ENCODE results near the gene FGD1.

FGD1 gene

DNA sequence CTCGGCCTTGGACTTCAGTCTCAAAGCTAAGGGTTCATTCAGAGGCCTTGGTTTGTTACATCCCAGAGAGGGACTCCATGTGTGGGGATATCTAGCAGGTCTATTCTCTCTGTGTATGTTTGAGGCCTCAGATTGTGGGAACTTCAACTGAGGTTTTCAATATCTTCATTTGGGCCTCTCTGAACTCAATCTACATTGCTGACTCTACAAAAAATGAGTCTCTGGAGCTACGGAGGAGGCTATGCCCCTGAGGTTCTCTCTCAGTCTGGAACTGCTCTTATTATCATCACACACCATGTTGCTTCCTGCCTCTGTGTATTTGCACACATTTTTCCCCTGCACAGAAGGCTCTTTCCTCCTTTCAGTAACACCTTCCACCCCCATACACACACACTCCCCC lies 60.9 kb downstream of the FGD1 start:
- DNase-seq (ENCODE audit: low read depth): no peak
- TF ChIP-seq, protein P1, sequence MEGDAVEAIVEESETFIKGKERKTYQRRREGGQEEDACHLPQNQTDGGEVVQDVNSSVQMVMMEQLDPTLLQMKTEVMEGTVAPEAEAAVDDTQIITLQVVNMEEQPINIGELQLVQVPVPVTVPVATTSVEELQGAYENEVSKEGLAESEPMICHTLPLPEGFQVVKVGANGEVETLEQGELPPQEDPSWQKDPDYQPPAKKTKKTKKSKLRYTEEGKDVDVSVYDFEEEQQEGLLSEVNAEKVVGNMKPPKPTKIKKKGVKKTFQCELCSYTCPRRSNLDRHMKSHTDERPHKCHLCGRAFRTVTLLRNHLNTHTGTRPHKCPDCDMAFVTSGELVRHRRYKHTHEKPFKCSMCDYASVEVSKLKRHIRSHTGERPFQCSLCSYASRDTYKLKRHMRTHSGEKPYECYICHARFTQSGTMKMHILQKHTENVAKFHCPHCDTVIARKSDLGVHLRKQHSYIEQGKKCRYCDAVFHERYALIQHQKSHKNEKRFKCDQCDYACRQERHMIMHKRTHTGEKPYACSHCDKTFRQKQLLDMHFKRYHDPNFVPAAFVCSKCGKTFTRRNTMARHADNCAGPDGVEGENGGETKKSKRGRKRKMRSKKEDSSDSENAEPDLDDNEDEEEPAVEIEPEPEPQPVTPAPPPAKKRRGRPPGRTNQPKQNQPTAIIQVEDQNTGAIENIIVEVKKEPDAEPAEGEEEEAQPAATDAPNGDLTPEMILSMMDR (conservative IDR thresholded peaks at IDR 0.05; ENCODE audit: low read depth, low read length): no peak
- no peak overlapping the region for H3K4me3 ChIP-seq (ENCODE audit: low read length)

DNA sequence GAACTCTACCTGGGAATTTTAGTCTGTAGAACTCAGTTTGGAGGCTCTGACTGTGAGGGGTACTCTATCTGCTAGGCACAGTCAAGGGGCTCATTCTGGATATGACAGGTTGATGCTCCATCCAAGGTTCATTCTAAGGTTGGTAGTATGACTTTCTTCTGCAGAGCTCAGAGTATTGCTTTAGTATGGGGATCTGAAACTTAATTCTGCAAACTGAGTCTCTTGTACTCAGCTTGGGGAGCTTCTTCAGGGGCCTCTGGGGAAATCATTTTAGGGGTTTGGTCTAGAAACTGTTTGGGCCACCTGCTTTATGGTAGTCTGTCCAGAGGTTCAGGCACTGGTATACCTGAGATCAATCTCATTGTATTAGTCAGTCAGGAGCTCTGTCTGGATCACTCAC lies 65.5 kb downstream of the FGD1 start:
- no peak overlapping the region for H3K4me3 ChIP-seq (ENCODE audit: low read length)
- DNase-seq (ENCODE audit: low read depth): no peak
- TF ChIP-seq, protein P1 (conservative IDR thresholded peaks at IDR 0.05; ENCODE audit: low read depth, low read length): no peak

DNA sequence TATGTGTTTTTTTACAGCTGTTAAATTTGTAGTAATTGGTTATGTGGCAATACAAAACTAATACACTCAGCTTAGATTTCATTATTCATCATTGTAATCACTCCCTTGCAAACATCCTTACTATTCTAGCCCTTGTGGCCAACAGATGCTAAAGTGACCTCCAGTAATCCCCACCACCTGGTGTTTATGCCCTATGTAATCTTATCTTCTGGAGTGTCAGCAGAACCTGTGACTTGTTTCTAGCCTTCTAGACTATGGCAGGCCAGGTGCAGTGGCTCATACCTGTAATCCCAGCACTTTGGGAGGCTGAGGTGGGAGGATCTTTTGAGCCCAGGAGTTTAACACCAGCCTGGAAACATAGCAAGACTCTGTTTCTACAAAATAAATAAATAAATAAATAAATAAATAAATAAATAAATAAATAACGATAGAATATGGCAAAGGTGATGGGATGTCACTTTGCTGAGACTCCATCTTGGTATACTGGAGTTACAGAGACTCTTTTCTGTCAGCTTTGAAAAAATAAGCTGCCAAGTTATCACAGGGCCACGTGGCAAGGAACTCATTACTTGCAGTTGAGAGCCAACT lies 68.1 kb downstream of the FGD1 start:
- no peak overlapping the region for H3K4me3 ChIP-seq (ENCODE audit: low read length)
- no peak for DNase-seq (ENCODE audit: low read depth)
- TF ChIP-seq, protein P1 (conservative IDR thresholded peaks at IDR 0.05; ENCODE audit: low read depth, low read length): no peak

DNA sequence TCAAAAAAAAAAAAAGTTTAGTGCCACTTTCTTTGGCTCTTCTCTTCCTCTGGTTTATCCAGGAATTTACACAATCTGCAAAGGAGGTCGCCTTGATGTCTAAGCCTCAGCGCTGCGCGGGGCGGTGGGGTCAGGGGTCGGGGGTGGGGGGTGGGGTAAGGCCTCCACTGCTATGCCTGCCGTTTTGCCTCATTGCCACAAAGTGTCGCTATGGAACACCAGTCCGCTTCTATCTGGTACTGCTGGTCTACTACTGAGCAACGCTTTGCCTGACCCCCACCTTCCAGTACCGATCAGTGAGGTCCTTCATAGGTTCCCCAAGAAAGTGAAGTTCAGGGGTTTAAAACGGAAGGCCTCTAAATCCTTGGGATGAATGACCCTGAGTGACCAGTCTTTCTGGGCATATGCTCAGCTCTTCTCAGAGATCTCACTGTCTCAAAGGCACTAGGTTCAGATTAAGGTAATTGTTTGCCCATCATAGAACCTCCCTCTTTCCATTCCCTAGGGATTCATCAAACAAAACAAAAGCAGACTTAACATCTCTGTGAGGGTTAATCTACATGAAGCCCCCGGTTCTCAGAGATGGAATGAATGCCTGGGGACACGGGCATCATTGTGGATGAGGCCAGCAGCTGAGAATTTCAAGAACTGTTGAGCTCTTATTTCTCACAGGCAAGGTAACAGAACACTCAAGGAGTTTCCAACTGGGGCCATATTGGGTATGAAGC lies 72.7 kb downstream of the FGD1 start:
- no peak for DNase-seq (ENCODE audit: low read depth)
- TF ChIP-seq, protein P1 (conservative IDR thresholded peaks at IDR 0.05; ENCODE audit: low read depth, low read length): no peak
- H3K4me3 ChIP-seq (ENCODE audit: low read length): no peak overlapping the region

DNA sequence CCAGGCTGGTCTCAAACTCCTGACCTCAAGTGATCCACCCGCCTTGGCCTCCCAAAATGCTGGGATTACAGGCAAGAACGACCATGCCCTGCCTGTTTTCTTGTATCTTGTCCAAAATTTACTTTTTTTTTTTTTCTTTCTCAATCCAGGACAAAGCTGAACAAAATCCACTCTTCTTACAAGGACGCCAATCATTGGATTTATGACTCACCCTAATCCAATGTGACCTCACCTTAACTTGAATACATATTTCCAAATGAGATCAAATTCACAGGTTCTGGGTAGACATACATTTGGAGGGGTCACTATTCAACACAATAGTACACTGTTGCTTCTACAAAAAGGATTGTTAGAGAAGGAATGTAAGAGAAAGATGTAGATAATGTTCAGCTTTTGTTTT lies 73.9 kb downstream of the FGD1 start:
- no peak overlapping the region for H3K4me3 ChIP-seq (ENCODE audit: low read length)
- DNase-seq (ENCODE audit: low read depth): peak; percentile 3
- TF ChIP-seq, protein P1 (conservative IDR thresholded peaks at IDR 0.05; ENCODE audit: low read depth, low read length): no peak

DNA sequence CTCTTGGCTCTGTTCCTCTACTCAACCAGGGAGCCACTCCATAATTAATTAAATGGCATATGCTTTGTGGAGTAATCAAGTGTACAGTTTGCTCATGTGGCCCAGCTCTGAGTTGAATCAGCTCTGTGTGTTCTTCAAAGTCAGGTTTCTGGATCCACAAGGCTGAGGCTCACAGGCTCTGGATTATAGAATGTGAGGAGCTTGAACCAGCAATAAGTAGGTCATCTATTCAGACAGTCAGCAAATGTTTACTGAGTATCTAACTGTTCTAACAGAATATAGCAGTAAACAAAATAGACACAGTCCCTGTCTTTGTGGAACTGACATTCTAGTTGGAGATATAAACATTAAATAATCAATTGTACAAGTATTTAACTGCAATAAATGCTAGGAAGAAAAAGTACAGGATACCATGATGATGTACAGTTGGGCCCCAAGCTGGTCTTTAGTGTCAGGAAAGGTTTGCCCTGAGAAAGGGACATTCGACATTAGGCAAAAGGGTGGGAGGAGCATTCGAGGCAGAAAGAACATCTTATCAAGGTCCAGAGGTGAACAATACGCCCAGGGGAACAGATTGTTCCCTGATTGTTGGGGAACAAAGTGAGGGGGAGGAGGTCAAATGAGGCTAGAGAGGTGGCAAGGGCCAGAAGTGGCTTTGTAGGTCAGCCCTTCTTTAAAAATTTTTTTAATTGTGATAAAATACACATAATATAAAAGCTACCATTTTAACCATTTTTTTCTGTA lies 76.3 kb downstream of the FGD1 start:
- H3K4me3 ChIP-seq (ENCODE audit: low read length): no peak overlapping the region
- DNase-seq (ENCODE audit: low read depth): no peak
- TF ChIP-seq, protein P1 (conservative IDR thresholded peaks at IDR 0.05; ENCODE audit: low read depth, low read length): no peak

All from retinal pigment epithelial cell (primary cell).